HG03575 (cell line): ENCODE data around the gene S100A10.

Source experiments
- ATAC-seq: cut with Tn5 transposase; IDR thresholded peaks from one replicate; pipeline ENCODE4 v1.9.1; 2021; ENCODE audit not compliant: unreplicated experiment, insufficient number of reproducible peaks, low FRiP score; ENCODE audit errors: extremely low read depth

S100A10 gene

DNA sequence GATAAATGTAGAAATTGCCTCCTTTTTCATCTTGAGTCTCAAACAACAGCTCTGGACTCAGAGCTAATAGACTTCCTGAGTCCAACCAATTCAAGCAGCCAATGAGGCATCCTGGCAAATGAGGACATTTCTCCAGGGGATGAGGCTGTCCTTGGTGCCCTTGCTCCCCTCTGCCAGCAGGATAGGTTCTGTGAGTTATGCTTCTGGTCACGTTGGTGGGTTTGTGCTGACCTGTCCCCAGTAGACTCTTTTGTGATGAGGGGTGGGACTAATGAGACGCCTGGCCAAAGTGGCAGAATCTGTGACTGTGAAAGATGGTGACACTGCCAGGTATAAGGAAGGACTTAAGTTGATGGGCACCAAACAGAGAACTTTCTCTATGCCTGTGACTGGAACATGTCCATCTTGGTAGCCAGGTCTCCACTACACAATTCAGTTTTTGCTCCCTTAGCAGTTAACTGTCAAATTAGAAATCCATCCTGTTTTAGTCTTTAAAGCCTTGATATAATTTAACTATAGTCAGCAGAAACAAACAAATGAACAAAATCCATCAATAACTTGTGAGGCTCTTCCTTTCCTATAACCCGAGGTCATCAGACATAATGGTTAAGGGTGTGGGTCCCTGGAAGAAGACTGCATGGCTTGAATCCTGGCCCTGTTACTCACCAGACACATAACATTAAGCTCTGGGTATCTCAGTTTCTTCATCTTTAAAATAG lies 48.6 kb downstream of the S100A10 start:
- no peak for ATAC-seq

DNA sequence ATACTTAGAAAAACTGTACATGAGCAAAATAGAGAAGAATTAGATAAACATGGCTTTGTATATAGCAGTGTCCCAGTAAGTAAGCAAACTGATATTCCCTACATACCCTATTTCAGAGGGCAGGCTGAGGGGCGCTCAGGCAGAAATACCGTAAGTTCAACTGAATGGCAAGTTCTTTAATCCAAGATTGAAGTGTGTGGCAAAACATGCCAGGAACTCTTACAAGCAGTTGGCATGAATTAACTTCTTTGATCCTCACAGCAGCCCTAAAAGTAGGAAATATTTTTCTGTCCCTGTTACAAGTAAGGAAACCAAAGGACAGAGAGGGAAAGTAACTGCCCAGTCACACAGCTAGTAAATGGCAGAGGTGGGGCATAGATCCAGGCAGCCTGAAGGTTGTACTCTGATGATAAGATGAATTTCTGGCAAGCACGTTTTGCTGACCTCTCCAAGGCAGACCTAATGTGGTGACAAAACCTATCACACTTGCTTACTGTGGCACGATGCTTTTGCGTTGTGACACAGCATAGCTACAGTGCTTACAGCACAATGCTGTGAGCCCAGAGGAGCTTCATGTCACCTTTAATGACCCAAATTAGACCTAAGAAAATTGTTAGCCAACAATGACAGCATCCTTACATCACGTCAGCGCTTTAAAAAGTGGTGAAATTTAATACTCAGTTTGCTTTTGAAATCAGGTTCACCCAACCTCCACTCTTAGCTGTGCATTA lies 49.4 kb downstream of the S100A10 start:
- no peak for ATAC-seq

DNA sequence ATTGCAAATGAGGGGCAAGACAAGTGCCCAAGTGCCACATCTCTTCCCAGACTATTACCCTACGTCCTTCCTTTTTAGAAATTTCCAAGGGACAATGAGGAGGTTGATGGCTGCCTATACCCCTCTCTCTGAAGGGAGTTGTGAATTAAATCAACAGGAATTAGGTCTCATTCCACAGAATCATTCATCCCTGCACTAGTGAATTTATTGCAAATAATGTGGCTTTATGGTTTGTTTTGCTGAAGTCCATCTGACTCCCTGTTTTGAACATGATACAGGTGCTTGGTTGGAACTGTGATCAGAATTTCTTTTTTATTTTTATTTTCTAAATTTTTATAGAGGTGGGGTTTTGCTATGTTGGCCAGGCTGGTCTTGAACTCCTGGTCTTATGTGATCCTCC lies 50.1 kb downstream of the S100A10 start:
- ATAC-seq: no peak

DNA sequence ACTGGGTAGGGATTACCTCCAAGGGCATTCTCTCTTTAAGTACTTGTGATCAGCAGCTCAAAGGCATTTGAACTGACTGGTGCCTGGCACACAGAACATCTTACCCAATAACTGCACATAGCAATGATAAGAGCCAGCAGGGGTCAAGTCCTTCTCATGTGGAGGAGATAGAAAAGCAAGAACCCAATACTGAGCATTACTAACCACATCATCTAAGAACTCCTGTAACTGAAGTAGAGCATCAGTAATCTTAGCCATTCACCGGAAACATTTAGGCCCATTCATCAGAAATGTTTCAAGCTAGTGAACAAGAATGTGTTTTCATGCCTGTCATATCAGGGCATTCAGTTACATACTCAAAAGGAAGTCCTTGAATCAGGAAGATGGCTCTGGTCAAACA lies 50.8 kb downstream of the S100A10 start:
- no peak for ATAC-seq

DNA sequence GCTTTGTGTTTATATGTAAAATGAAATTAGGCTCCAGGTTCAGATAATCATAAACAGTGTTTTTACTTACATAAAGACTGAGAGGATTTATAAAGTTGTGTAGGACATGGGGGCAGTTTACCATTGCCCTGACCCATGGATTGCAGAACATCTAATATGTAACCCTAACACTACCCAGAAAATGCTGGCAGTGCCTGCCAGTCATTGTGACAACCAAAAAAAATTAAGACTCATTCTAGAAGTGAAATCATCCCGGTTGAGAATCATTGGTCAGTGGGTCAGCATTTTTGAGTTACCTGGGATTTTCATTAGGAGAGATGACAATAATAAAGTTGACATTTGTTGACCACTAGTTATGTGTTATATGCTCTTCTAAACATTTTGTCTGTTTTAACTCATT lies 53.1 kb downstream of the S100A10 start:
- no peak for ATAC-seq

DNA sequence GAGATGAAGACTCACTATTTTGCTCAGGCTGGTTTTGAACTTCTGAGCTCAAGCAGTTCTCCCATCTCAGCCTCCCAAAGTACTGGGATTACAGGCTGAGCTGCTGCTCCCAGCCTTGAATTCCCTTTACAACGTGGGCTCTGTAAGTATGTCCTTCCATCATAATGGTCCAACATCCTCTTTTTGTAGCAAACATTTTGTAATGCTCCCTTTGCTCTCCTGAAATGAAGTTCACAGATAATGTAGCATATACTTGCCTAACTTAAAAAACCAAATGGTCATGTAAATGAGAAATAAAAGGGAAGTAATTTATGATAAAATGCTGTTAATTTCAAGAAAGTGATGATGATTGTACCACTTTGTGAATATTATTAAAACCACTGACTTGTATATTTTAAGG lies 53.9 kb downstream of the S100A10 start:
- no peak for ATAC-seq

DNA sequence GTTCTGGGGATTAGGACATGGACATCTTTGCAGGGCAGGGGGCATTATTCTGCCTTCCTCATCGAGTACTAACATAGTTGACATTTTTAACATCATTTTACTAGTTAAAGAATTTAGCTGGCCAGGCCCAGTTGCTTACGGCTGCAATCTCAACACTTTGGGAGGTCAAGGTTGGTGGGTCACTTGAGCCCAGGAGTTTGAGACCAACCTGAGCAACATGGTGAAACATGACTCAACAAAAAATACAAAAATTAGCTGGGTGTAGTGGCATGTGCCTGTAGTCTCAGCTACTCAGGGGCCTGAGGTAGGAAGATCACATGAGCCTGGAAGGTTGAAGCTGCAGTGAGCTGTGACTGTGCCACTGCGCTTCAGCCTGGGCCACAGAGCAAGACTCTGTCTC lies 54.5 kb downstream of the S100A10 start:
- no peak for ATAC-seq

DNA sequence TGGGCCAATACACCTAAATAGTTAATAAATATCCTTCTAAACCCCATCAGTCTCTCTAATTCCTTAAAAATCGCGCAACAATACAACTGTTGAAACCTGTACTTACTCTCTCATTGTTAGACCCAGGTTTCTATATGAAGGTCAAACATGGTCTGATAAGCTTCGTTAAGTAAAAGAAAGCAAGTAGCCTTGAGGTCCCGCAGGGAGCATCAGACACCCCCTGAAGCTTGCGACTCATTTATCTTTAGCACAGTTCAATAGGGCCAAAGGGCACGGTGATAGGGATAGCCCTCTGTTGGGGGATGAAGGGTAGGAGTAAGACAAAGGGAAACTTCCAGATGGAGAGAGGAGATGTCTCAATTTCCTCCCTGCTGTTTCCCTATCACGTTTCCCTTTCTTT lies 57.0 kb downstream of the S100A10 start:
- no peak for ATAC-seq

DNA sequence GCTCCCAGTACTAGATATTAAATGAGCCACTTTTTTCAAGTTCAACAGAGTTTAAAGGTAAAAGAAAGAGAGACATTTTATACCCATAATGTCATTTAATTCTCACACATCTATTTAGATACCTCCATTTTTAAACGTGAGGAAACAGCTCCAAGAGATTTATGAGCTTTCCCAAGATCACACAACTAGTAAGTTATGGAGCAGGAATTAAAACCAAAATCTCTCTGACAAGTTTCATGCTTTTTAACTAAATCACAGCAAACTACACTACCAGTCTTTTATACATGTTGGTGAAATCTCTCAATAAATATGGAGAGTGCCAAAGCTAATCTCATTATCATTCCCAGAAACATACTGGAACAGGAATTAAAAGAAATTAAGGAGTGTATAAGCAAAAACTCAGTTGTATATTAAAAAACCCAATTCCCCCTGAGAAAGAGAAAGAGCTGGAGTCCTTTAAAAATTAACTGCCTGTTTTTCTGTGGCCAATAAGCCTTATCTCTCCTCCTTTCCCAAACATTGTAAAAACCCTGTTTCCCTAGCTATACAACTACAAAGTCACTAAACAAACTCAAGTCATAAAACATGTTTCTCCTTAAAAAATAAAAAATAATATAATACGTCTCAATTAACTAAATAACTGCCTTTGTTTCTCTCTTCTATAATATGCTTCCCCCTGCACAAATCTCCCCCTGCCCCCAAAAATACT lies 57.6 kb downstream of the S100A10 start:
- ATAC-seq: no peak

DNA sequence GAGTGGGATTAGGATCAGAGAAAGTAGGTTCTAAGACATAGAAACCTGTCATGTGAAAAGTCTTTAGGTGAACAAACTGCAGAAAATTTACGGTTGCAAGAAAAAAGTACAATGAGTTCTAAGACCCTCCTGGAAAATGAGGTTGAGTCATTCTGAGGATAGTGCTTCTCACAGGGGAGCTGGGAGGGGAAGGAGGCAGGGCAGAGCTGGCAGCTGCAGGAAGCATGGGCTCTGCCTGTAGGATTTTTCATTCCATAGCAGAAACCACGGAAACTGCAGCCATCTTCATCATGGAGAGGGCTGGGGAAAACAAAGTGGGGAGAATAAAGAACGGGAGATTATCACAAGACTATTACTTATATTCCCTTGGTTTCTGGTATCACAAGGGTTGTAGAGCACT lies 58.5 kb downstream of the S100A10 start:
- ATAC-seq: no peak

DNA sequence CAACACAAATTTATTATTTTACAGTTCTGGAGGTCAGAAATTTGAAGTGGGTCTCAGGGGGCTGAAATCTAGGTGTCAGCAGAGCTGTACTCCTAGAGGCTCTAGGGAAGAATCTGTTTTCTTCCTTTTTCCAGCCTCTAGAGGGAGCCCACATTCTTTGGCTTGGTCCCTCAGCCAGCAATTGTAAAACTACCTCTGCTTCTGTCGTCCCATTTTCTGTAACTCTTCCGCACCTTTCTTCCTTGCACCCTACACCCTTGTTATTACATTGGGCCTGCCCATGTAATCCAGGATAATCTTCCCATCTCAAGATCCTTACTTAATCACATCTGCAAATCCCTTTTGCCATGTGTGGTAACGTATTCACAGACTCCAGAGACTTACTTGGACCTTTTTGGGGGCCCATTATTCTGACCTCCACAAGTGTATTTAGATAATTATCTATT lies 59.6 kb downstream of the S100A10 start:
- no peak for ATAC-seq
